Activated CD8-positive, alpha-beta memory T cell treated with anti-CD3 and anti-CD28 coated beads for 4 hours (primary cell): ENCODE measurements around the gene SNX9.
A peak's percentile ranks its signal among the peaks of the same experiment; 100 is the strongest.

Experiments
- DNase-seq, 2 donors: peaks; one replicate each; pipeline ENCODE4 v3.0.0-alpha.2; 2020; ENCODE audit warnings: low read depth in 2 of 2

The SNX9 gene

DNA sequence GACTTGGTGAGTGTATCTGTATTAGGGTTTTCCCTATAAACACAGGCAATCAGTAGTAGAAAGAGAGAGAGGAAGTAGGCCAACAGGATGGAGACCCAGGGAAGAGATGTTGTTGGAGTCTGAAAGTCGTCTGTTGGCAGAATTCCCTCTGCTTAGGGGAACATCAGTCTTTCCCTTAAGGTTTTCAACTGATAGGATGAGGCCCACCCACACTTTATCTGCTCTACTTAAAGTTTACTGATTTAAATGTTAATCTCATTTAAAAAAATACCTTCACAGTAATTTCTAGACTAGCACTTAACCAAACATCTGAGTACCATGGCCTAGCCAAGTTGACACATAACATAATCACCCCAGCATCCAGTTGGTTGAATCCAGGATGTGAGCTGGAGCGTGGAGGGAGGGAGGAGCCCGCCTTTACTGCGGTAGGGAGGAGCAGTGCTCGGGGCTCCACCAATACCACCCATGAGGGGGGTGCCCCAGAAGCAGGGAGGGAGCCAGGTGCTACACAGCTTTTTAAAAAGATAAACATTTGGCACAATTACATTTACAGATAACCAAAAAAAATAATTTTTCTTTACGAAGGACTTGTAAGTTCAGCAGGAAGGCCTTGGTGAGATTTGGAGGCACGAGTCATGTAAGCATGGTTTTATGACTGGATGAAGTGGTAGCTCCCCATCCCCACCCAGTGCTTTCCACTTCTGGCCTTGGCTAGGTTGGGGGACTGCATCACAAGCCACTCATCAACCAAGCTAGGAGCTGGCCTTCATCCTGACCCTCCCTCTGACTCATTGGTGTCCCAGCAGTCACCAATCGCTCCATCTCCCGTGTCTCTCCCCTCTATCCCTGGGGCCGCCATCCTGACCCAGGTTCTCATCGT is 18.4 kb upstream of the SNX9 start:
- DNase-seq = no peak

DNA sequence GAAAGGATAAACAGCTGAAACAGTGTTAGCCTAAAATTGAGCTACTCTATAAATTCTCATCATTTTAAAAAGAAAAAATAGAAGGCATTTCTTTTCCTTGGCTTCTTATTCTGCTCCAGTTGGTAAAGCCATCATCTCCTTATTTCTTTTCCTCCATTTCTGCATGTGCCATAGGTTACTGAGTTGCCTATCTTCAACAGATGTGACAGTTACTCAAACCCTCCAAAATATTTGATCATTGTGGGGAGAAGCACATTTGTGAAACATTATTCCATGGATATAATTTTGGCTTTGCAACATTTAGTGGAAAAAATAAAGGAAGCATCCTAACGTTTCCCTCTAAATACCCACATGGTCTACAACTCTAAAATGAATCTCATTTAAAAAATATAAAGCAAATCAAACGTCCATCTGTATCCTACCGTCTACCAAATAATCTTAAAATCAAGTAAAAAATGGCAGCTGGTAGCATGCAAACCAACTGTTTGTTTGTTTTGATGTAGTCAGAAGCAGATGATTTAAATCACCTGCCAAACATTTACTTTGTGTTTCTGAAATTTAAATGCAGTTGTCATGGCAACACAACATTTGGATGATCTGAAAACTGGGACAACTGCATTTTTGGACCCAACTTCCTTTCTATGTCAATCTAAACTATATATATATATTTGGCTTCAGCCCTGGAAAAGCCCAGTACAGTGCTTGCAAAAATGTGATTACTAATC is 16.8 kb upstream of the SNX9 start:
- no peak for DNase-seq

GRCh38 chr6:157806856-157807215 is 16.2 kb upstream of the SNX9 start:
- no peak for DNase-seq

GRCh38 chr6:157808405-157808950 is 14.6 kb upstream of the SNX9 start:
- no peak for DNase-seq

DNA sequence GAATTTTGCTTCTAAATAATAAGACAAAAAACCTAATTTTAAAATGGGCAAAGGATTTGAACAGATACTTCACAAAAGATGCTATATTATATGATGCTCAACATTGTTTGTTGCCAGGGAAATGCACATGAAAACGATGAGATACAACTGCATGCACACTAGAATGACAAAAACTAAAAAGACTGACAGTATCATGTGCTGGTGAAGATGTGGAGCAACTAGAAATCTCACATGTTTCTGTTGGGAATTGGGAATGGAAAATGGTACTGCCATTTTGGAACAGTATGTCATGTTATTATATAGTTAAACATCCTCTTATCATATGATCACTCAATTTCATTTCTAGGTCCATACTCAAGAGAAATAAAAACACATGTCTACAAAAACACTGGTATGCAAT is 13.4 kb upstream of the SNX9 start:
- no peak for DNase-seq

- DNase-seq = no peak
Measured at GRCh38 chr6:157811137-157811475, 11.9 kb upstream of the SNX9 start.

DNA sequence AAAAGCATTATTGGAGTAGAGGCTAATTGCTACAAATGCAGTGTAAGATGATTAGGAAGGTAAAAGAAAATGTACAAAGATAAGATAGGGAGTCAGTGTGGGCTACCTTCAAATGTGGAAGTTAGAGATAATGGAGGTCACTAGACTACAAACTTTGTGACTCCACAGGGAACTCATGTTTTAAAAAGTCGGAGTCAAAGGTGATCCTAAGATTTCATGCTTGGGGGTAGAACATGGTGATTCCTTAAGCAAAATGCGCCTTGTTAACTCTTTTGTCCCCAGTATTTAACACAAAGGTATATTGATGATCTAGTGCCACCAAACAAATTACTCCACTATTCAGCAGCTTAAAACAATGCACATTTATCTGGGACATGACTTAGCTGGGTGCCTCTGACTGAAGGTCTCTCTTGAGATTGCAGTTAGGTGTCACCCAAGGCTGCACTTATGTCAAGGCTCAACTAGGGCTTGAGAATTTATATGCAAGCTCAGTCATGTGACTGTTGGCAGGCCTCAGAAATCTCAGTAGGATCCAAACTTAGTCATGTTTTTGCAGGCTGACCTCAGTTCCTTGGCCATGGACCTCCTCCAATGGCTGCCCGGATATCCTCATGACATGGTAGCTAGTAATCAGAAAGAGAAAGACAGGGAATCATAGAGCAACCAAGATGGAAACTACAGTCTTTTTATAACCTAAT is 11.4 kb upstream of the SNX9 start:
- no peak for DNase-seq

GRCh38 chr6:157812425-157813171 is 10.4 kb upstream of the SNX9 start:
- no peak for DNase-seq

- no peak for DNase-seq
Measured at GRCh38 chr6:157813191-157813590, 9.9 kb upstream of the SNX9 start.

- no peak for DNase-seq
Measured at GRCh38 chr6:157813750-157814455, 9.1 kb upstream of the SNX9 start.

- DNase-seq = no peak
Measured at GRCh38 chr6:157814883-157815282, 8.2 kb upstream of the SNX9 start.

- DNase-seq = no peak
Measured at GRCh38 chr6:157821342-157822033, 1.6 kb upstream of the SNX9 start.

DNA sequence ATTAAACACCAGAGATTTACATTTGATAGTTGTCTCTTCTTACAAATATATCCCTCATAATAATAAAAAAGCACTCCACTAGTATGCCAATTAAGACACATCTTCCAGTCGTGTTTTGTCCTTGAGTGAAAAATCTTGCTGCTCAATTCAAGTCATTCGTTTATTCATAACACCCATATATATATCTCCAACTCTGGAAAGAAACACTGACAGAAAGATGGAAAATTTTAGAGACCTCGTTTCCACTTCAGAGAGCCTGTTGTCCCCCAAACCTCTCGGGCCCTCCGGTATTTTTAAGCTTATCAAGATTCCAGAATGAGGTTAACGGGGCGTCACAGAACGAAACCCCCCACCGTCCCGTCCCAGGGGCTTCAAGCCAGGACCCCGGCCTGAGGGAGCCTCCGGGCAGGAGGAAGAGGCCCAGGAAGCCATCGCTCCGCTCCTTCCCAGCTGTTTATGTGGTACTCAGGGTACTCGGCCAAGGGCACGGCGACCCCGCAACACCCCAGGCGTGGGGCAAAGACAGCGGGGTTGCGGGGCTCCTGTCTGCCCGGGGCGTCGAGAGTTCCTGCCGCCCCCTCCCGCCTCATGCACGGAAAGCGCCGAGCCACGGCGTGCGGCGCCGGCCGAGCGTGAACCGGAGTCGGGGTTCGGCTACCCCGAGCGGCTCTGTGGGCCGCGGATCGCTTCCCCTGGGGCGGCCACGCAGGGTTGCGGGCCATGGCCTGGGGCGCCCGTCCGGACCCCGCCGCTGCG is 623 bp upstream of the SNX9 start:
- DNase-seq = no peak

- DNase-seq = peak; percentile 40 to 59
Measured at GRCh38 chr6:157823528-157824370, 703 bp downstream of the SNX9 start.

GRCh38 chr6:157825243-157825904 is 2.3 kb downstream of the SNX9 start:
- no peak for DNase-seq

GRCh38 chr6:157830354-157831017 is 7.4 kb downstream of the SNX9 start:
- DNase-seq = no peak

GRCh38 chr6:157831018-157831369 is 7.9 kb downstream of the SNX9 start:
- DNase-seq = no peak
